HG03097 (cell line): Measurements from ENCODE around the gene TAMALIN.

Source experiments
- ATAC-seq: cut with Tn5 transposase; IDR thresholded peaks from one replicate; pipeline ENCODE4 v1.9.1; 2021; ENCODE audit not compliant: unreplicated experiment, low FRiP score

TAMALIN gene

GRCh38 chr12:52053536-52054209 is 46.9 kb downstream of the TAMALIN start:
- no peak for ATAC-seq

- ATAC-seq: no peak
Observed at GRCh38 chr12:52054231-52054832, 47.6 kb downstream of the TAMALIN start.

DNA sequence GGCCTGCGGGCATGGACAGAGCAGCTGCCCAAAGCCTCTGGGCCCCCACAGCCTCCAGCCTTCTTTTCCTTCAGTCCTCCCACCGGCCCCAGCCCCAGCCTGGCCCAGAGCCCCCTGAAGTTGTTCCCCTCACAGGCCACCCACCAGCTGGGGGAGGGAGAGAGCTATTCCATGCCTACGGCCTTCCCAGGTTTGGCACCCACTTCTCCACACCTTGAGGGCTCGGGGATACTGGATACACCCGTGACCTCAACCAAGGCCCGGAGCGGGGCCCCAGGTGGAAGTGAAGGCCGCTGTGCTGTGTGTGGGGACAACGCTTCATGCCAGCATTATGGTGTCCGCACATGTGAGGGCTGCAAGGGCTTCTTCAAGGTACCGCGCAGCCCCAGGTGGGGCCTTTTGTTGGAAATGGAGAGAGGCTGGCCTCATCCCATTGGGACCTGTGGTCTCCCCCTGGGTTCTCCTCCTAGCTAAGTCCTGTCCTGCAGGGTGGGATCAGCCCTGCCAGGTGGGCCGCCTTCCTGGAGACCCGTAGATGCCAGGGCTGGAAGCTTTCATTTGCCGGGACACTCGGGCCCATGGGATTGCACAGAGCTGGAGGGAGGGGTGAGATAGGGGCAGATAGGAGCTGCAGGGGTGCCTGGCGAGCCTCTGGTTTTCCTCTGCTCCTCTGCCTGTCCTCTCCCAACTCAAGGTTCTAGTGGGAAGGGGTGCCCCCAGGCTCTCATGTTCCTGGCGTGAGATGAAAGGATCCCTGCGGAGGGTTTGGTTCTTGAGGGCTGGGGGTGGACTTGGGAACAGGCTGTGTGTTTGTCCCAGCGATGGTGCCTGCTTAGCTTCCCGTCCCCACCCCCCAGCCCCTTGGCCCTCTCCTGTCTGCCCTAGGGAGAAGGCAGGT is 48.3 kb downstream of the TAMALIN start:
- no peak for ATAC-seq

DNA sequence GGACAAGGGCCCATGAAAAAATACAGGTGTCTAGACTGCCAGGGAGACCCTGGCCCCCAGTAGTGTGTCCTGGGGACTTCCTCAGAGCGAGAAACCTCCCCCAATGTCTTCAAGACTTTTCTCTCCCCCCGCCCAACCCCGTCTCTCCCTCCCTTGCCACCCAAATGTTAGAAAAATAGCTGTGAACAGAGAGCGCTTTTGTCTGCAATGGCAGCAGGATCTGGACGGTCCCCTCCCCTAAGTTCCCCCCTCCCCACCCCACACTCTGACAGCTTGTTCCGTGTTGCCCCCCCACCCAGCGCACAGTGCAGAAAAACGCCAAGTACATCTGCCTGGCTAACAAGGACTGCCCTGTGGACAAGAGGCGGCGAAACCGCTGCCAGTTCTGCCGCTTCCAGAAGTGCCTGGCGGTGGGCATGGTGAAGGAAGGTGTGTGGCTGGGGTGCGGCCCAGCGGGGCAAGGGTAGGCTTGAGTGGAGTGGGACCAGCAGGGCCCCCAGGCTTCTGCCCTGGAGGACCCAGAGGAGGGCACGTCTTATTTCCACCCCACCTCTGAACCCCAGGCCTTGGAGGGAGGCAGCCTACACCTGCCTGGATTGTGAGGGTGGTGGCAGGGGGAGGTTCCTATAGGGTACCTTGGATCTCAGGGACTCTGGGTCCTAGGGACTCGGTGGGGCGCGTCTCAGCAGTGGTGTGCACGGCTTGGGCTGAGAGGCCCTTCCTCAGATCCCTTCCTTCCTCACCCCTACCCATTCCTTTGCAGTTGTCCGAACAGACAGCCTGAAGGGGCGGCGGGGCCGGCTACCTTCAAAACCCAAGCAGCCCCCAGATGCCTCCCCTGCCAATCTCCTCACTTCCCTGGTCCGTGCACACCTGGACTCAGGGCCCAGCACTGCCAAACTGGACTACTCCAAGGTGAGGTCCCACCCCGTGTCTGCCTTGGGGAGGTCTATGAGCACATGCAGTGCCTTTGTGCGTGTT is 49.3 kb downstream of the TAMALIN start:
- ATAC-seq: no peak

- ATAC-seq: no peak
Observed at GRCh38 chr12:52056801-52057637, 50.3 kb downstream of the TAMALIN start.

- ATAC-seq: no peak
Observed at GRCh38 chr12:52057638-52058576, 51.2 kb downstream of the TAMALIN start.

DNA sequence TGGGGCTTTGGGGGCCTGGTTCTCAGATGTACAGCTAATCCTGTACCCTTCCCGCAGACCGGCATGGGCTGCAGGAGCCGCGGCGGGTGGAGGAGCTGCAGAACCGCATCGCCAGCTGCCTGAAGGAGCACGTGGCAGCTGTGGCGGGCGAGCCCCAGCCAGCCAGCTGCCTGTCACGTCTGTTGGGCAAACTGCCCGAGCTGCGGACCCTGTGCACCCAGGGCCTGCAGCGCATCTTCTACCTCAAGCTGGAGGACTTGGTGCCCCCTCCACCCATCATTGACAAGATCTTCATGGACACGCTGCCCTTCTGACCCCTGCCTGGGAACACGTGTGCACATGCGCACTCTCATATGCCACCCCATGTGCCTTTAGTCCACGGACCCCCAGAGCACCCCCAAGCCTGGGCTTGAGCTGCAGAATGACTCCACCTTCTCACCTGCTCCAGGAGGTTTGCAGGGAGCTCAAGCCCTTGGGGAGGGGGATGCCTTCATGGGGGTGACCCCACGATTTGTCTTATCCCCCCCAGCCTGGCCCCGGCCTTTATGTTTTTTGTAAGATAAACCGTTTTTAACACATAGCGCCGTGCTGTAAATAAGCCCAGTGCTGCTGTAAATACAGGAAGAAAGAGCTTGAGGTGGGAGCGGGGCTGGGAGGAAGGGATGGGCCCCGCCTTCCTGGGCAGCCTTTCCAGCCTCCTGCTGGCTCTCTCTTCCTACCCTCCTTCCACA is 52.0 kb downstream of the TAMALIN start:
- no peak for ATAC-seq

GRCh38 chr12:52059582-52060497 is 53.1 kb downstream of the TAMALIN start:
- ATAC-seq: no peak

DNA sequence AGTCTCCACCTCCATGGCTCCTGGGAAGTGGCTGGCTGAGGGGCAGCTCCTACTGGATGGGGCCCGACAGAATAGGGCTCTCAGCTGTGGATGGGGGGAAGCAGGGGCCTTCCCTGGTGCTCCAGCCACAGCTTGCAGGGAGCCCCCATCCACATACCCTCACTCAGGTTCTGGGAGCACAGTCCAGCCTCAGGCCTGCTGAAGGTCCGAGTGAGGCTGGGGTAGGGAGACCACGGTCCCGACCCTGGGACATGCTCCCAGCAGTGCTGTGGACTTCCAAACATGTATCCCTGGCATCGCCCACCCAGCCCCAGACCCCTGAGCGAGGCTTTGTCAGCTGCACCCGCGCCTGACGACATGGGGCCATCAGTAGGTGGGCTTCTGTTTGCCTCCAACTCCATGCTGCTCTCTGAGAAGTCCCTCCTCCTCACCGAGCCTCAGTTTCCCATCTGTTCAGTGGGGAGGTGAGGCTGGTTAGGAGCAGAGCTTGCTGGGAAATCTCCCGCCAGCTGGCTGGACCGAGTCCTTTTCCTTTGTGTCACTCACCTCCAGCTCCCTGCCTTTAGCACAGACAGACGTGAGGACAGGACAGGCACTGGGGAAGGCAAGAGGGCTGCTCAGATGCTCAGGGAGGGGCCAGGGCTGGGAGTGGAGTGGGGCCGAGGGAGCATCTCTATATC is 53.9 kb downstream of the TAMALIN start:
- ATAC-seq: no peak

- ATAC-seq: no peak
Observed at GRCh38 chr12:52061470-52062166, 54.9 kb downstream of the TAMALIN start.

- no peak for ATAC-seq
Observed at GRCh38 chr12:52062167-52063081, 55.7 kb downstream of the TAMALIN start.

- ATAC-seq: no peak
Observed at GRCh38 chr12:52063082-52063924, 56.6 kb downstream of the TAMALIN start.

GRCh38 chr12:52063981-52064649 is 57.4 kb downstream of the TAMALIN start:
- no peak for ATAC-seq
